Kidney (tissue), 14 donors: ENCODE results near the gene MEA1. TPM values are rescaled to one million over a fixed set of nuclear protein-coding genes. Genes with fewer than 3 reads are reported as not detected.
"Not testable (repeated sequence)": the region's sequence is repeated elsewhere in the genome, so short reads cannot be mapped to it uniquely, and the experiment has no call there.

Experiments used
- DNase-seq, 5 donors: peaks; one replicate each; pipeline ENCODE4 v3.0.0-alpha.2; 2013 to 2020
- FAIRE-seq: peaks from 2 replicates; lab custom pipeline; 2012; peaks lifted over from hg19 to GRCh38; lab: Jason Lieb, UNC
- H3K27ac ChIP-seq, 2 donors: one replicate each; pipeline ENCODE4 v1.7.0; 2013; ENCODE audit warnings: low read depth in 2 of 2, low read length in 2 of 2, inconsistent platforms in 1 of 2
- H3K27me3 ChIP-seq: one replicate; pipeline ENCODE4 v1.7.1; 2013; ENCODE audit warnings: low read length, inconsistent platforms; ENCODE audit not compliant: control insufficient read depth, insufficient read depth
- H3K36me3 ChIP-seq, 3 donors: one replicate each; pipeline versions ENCODE4 v1.7.0 to v1.7.1; 2013; ENCODE audit warnings: low read length in 3 of 3, control low read depth in 1 of 3, inconsistent platforms in 1 of 3; ENCODE audit not compliant: insufficient read depth in 3 of 3, control insufficient read depth in 2 of 3
- H3K4me1 ChIP-seq, 3 donors: one replicate each; pipeline versions ENCODE4 v1.7.0 to v1.7.1; 2013; ENCODE audit warnings: low read length in 3 of 3, inconsistent platforms in 1 of 3, low read depth in 1 of 3; ENCODE audit not compliant: control insufficient read depth in 2 of 3, insufficient read depth in 2 of 3
- H3K4me3 ChIP-seq, 3 donors: one replicate each; pipeline versions ENCODE4 v1.7.0 to v1.8.1; 2013; ENCODE audit warnings: low read length in 3 of 3, control low read depth in 1 of 3, inconsistent platforms in 1 of 3
- H3K9ac ChIP-seq, 3 donors: one replicate each; pipeline versions ENCODE4 v1.7.0 to v1.7.1; 2013; ENCODE audit warnings: low read length in 3 of 3, control low read depth in 1 of 3, inconsistent platforms in 1 of 3
- H3K9me3 ChIP-seq, 3 donors: one replicate each; pipeline versions ENCODE4 v1.7.0 to v1.7.1; 2013; ENCODE audit warnings: low read length in 3 of 3, control low read depth in 1 of 3, inconsistent platforms in 1 of 3; ENCODE audit not compliant: control insufficient read depth in 2 of 3, insufficient read depth in 1 of 3
- intact Hi-C: fragments of 100-400 bp; cut with DNase I; formaldehyde crosslinking; loops from one replicate; pipeline ENCODE4 v1.11.1; 2022
- polyA plus RNA-seq: library from polyadenylated mRNA; stranded (reverse); fragments of 350-450 nt; fragmentation: Illumina TruSeq; extraction: RNeasy Lipid Tissue Mini Kit (QIAGEN cat#74804); gene quantifications from one replicate; pipeline ENCODE4 v1.2.3, GENCODE V29; 2014; ENCODE audit warnings: low read depth, low replicate concordance; ENCODE audit not compliant: insufficient read depth
- total RNA-seq: library from RNA; stranded (reverse); fragmentation: NEBNext Ultra II Directional; extraction: Animal tissue kit (Norgen Biotek cat#: 25700); gene quantifications from one replicate; pipeline ENCODE4 v1.2.1, GENCODE V29; 2021
- TF ChIP-seq, protein P1 (sequence below): IDR thresholded peaks from 3 replicates; pipeline ENCODE4 v1.5.1; 2012; ENCODE audit warnings: mild to moderate bottlenecking, moderate library complexity, borderline replicate concordance; ENCODE audit not compliant: insufficient read depth; ENCODE audit errors: extremely low read depth
- donor health status: control.
- donor health status: control.
- donor health status: control.
- donor health status: control.
- donor health status: control.
- donor health status: DM: yes; HTN: yes; CAD: no.
- donor health status: Normal renal cell carcinoma (clear cell type).

Gene MEA1
- total and polyA plus RNA-seq, 2 donors from 2014 or later, result 53.2 to 149 TPM

GRCh38 chr6:43045371-43045930 is 31.7 kb upstream of the MEA1 start:
- Histone ChIP-seq H3K36me3 (peaks cover 10 to 30% (median 23%) of the 10 kb centered on the region in 3 donors), H3K27ac (no peak overlapping the region), H3K27me3 (no peaks in the 10 kb centered on the region), H3K4me1 (no peaks in the 10 kb centered on the region), H3K9ac (no peak overlapping the region), H3K9me3 (no peaks in the 10 kb centered on the region), H3K4me3 (no peak overlapping the region)
- DNase-seq (no peak), FAIRE-seq (no peak)
- TF ChIP-seq, protein P1, sequence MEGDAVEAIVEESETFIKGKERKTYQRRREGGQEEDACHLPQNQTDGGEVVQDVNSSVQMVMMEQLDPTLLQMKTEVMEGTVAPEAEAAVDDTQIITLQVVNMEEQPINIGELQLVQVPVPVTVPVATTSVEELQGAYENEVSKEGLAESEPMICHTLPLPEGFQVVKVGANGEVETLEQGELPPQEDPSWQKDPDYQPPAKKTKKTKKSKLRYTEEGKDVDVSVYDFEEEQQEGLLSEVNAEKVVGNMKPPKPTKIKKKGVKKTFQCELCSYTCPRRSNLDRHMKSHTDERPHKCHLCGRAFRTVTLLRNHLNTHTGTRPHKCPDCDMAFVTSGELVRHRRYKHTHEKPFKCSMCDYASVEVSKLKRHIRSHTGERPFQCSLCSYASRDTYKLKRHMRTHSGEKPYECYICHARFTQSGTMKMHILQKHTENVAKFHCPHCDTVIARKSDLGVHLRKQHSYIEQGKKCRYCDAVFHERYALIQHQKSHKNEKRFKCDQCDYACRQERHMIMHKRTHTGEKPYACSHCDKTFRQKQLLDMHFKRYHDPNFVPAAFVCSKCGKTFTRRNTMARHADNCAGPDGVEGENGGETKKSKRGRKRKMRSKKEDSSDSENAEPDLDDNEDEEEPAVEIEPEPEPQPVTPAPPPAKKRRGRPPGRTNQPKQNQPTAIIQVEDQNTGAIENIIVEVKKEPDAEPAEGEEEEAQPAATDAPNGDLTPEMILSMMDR, result no peak
- intact Hi-C loops, result no loop called here

- no peaks in the 10 kb centered on the region for H3K9me3 ChIP-seq
Measured at GRCh38 chr6:43043310-43043709, 29.6 kb upstream of the MEA1 start.

DNA sequence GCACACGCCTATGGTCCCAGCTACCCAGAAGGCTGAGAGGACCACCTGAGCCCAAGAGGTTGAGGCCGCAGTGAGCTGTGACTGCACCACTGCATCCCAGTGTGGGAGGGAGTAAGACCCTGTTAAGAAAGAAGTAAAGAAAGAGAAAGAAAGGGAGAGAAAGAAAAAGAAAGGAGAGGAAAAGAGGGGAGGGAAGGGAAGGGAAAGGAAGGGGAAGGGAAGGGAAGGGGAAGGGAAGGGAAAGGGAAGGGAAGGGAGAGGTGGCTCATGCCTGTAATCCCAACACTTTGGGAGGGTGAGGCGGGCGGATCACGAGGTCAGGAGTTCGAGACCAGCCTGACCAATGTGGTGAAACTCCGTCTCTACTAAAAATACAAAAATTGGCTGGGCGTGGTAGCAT is 27.7 kb upstream of the MEA1 start:
- FAIRE-seq, H3K4me3 ChIP-seq, H3K27ac ChIP-seq, H3K27me3 ChIP-seq, DNase-seq, H3K4me1 ChIP-seq, H3K9me3 ChIP-seq, intact Hi-C loops, H3K9ac ChIP-seq: not testable (repeated sequence)
- H3K36me3 ChIP-seq, result peaks cover 5 to 40% (median 34%) of the 10 kb centered on the region in 3 donors

More at GRCh38 chr6:43043310-43043709, 29.6 kb upstream of the MEA1 start:
- Histone ChIP-seq H3K27me3 (no peaks in the 10 kb centered on the region), H3K9ac (no peak overlapping the region), H3K27ac (no peak overlapping the region), H3K4me3 (no peak overlapping the region), H3K36me3 (peaks cover 0 to 34% (median 28%) of the 10 kb centered on the region in 3 donors), H3K4me1 (no peaks in the 10 kb centered on the region)
- DNase-seq, result no peak
- FAIRE-seq, result no peak
- TF ChIP-seq, protein P1, result no peak
- intact Hi-C loops, result no loop called here

DNA sequence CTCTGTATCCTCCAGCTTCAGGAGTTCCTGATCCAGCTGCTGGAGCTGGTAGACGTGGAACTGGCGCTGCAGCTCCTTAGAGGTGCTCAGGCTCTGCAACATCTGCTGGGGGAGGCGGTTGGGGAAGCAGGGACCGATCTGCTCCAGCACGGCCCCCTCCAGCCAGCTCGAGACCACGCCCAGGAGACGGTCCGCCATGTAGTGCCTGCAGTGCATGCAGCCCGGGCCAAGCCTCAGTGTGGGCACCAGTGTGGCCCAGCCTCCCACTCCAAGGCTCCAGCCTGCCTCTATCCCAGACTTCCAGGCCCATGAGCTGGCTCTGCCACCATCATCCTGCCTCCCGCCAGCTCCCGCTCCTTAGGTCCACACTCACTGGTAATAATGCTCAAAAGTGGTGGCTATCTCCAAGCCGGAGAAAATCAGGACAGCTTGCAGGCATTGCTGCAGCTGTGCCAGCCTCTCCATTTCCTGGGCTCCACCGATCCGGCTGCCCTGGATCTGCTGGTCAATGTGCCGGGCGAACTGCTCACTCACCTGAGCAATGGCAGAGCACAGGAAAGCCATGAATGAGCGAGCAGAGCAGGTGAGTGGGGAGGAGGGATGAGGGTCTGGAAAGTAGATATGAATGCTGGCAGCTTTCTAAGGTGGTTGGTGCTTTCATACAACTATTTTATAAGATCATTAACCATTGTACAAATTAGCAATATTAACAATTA is 27.0 kb upstream of the MEA1 start:
- DNase-seq, result no peak
- Histone ChIP-seq H3K9me3 (no peaks in the 10 kb centered on the region), H3K4me1 (peaks cover 0 to under 1% (median 0%) of the 10 kb centered on the region in 3 donors), H3K27me3 (no peaks in the 10 kb centered on the region), H3K27ac (no peak overlapping the region), H3K9ac (no peak overlapping the region), H3K4me3 (no peak overlapping the region), H3K36me3 (peaks cover 5 to 36% (median 31%) of the 10 kb centered on the region in 3 donors)
- TF ChIP-seq, protein P1, result no peak
- FAIRE-seq, result no peak
- intact Hi-C loops, result no loop called here
